A549 (cell line): ENCODE results near the gene MCU. TPM values are rescaled to one million over a fixed set of nuclear protein-coding genes. Genes with fewer than 3 reads are reported as not detected.
A peak's percentile ranks its signal among the peaks of the same experiment; 100 is the strongest.

Source experiments
- ATAC-seq, 2 experiments: fragments of 200-7000 bp in 1 of 2; fragments of >200 bp in 1 of 2; cut with Nextera tagmentation in 1 of 2; cut with Tn5 transposase in 1 of 2; 3 replicates each; pipeline versions ENCODE4 v1.8.0 to v1.9.1; 2018 to 2020; ENCODE audit warnings: mild to moderate bottlenecking in 1 of 2, moderate library complexity in 1 of 2
- CTCF ChIA-PET: fragments of 300-600 bp; sonication (Branson Sonifier 250); formaldehyde crosslinking; extraction: SDS; loops from one replicate; lab custom pipeline; 2021; ENCODE audit warnings: antibody characterized with exemption, inconsistent platforms; lab: Yijun Ruan, JAX
- POLR2A ChIA-PET: fragments of 350-600 bp; formaldehyde crosslinking; extraction: SDS; loops from one replicate; lab custom pipeline; 2021; ENCODE audit warnings: antibody characterized with exemption, inconsistent platforms; lab: Yijun Ruan, JAX
- DNase-seq, 2 experiments: peaks; one replicate each; pipeline versions ENCODE4 v3.0.0 to v3.0.0-alpha.2; 2011 to 2016; ENCODE audit warnings: low read depth in 1 of 2, low spot score in 1 of 2
- FAIRE-seq: peaks from 2 replicates; lab custom pipeline; 2011; peaks lifted over from hg19 to GRCh38; lab: Jason Lieb, UNC
- H3K27ac ChIP-seq, 2 experiments: fragments of >200 bp; sonication (Bioruptor Twin); formaldehyde crosslinking; 3 replicates each; pipeline ENCODE4 v1.5.1; 2016 to 2017
- H3K4me1 ChIP-seq: fragments of >200 bp; sonication (Bioruptor Twin); formaldehyde crosslinking; 3 replicates; pipeline ENCODE4 v1.6.1; 2016
- H3K4me2 ChIP-seq: fragments of >200 bp; sonication (Bioruptor Twin); formaldehyde crosslinking; 3 replicates; pipeline ENCODE4 v1.6.1; 2016
- H3K4me3 ChIP-seq: fragments of >200 bp; sonication (Bioruptor Twin); formaldehyde crosslinking; 3 replicates; pipeline ENCODE4 v1.5.1; 2016
- H3K9me3 ChIP-seq: fragments of >200 bp; sonication (Bioruptor Twin); formaldehyde crosslinking; 3 replicates; pipeline ENCODE4 v1.6.1; 2016
- E2F6 ChIP-seq: IDR thresholded peaks from 2 replicates; pipeline ENCODE4 v1.6.1; 2012; ENCODE audit warnings: low read depth, borderline replicate concordance
- EHMT2 ChIP-seq: fragments of 200-600 bp; sonication (generic); IDR thresholded peaks from 2 replicates; pipeline ENCODE4 v1.6.1; 2016; ENCODE audit warnings: antibody characterized with exemption, low read depth, mild to moderate bottlenecking, moderate library complexity
- FOSL2 ChIP-seq, 2 experiments: fragments of 450-650 bp in 1 of 2; fragments of >200 bp in 1 of 2; sonication (Bioruptor Twin) in 1 of 2; formaldehyde crosslinking; IDR thresholded peaks; 2 replicates each; pipeline versions ENCODE4 v1.5.0 to v1.6.1; 2016 to 2020; ENCODE audit warnings: mild to moderate bottlenecking in 1 of 2, moderate library complexity in 1 of 2
- GATA3 ChIP-seq: IDR thresholded peaks from 2 replicates; pipeline ENCODE4 v1.6.1; 2012; ENCODE audit warnings: borderline replicate concordance
- HOXB5 ChIP-seq: fragments of 250-450 bp; sonication (Bioruptor Pico); IDR thresholded peaks from 2 replicates; pipeline ENCODE4 v1.5.0; 2020; ENCODE audit warnings: mild to moderate bottlenecking, moderate library complexity
- JUNB ChIP-seq: fragments of >200 bp; sonication (Bioruptor Twin); formaldehyde crosslinking; IDR thresholded peaks from 2 replicates; pipeline ENCODE4 v1.6.1; 2016
- KDM1A ChIP-seq: fragments of 200-600 bp; sonication (generic); IDR thresholded peaks from 2 replicates; pipeline ENCODE4 v1.6.1; 2016; ENCODE audit warnings: low read depth, mild to moderate bottlenecking
- MAFK ChIP-seq: fragments of 450-650 bp; IDR thresholded peaks from 2 replicates; pipeline ENCODE4 v1.6.1; 2014; ENCODE audit not compliant: partially characterized antibody
- MAX ChIP-seq: IDR thresholded peaks from 2 replicates; pipeline ENCODE4 v1.6.1; 2012
- NFE2L2 ChIP-seq: fragments of 150-350 bp; conservative IDR thresholded peaks from 2 replicates; pipeline ENCODE4 v1.6.1; 2014; ENCODE audit warnings: low read length
- PHF8 ChIP-seq: fragments of 200-600 bp; sonication (generic); IDR thresholded peaks from 2 replicates; pipeline ENCODE4 v1.6.1; 2016; ENCODE audit warnings: low read depth, mild to moderate bottlenecking, antibody characterized with exemption, moderate library complexity, borderline replicate concordance
- POLR2AphosphoS2 ChIP-seq: conservative IDR thresholded peaks from 2 replicates; pipeline ENCODE4 v1.6.1; 2012; ENCODE audit warnings: low read length, improper control_type of control experiment, inconsistent platforms
- REST ChIP-seq: fragments of 200-600 bp; sonication (generic); IDR thresholded peaks from 2 replicates; pipeline ENCODE4 v1.6.1; 2016; ENCODE audit warnings: antibody characterized with exemption, mild to moderate bottlenecking, moderate library complexity
- RNF2 ChIP-seq: fragments of 200-600 bp; sonication (generic); IDR thresholded peaks from 2 replicates; pipeline ENCODE4 v1.6.1; 2016; ENCODE audit warnings: low read depth, mild to moderate bottlenecking, antibody characterized with exemption, moderate library complexity, borderline replicate concordance
- SREBF2 ChIP-seq: fragments of 450-650 bp; IDR thresholded peaks from 2 replicates; pipeline ENCODE4 v1.6.1; 2014; ENCODE audit warnings: mild to moderate bottlenecking, moderate library complexity
- TP53 ChIP-seq: fragments of 250-450 bp; sonication (Bioruptor Pico); IDR thresholded peaks from 2 replicates; pipeline ENCODE4 v1.5.0; 2021; ENCODE audit warnings: mild to moderate bottlenecking, moderate library complexity
- ZC3H11A ChIP-seq: fragments of 450-650 bp; IDR thresholded peaks from 2 replicates; pipeline ENCODE4 v1.6.1; 2014; ENCODE audit warnings: antibody characterized with exemption, mild to moderate bottlenecking
- ZNF302 ChIP-seq: fragments of 250-450 bp; sonication (Bioruptor Pico); IDR thresholded peaks from 2 replicates; pipeline ENCODE4 v1.9.0; 2021; ENCODE audit warnings: inconsistent platforms, mild to moderate bottlenecking, moderate library complexity
- WGBS: methylation state at CpG from one replicate; pipeline ENCODE4 v1.1.6; 2017; ENCODE audit errors: missing lambda C conversion rate; 5-methylcytosine and 5-hydroxymethylcytosine counted together
- polyA plus RNA-seq, 4 experiments: library from polyadenylated mRNA; depleted of rRNA in 3 of 4; stranded (reverse); fragments of >200 nt; fragmentation: RNase III in 1 of 4; extraction: RNeasy Plus Mini Kit Qiagen cat#74134 plus additional on column Dnase treatment in 1 of 4; gene quantifications; 2 replicates in 3 of 4; 3 replicates in 1 of 4; pipeline ENCODE4 v1.2.3, GENCODE V29; 2011 to 2017

MCU gene
- polyA plus RNA-seq, 2 of the 4 experiments (the other 2 are of a cell fraction), result 44.0 to 221 TPM

GRCh38 chr10:72855790-72856189 lies 163.8 kb downstream of the MCU start:
- no peak for TF ChIP-seq EHMT2
- TF ChIP-seq ZNF302 (CRISPR knock-in tag), result no peak
- TF ChIP-seq NFE2L2, result no peak
- no peak for TF ChIP-seq HOXB5 (CRISPR knock-in tag)
- no peak for TF ChIP-seq GATA3
- TF ChIP-seq SREBF2, result no peak
- TF ChIP-seq FOSL2 (IDR thresholded peaks at IDR 0.05), result no peak
- no peak for TF ChIP-seq FOSL2 (CRISPR knock-in tag; IDR thresholded peaks at IDR 0.05)
- no peak for TF ChIP-seq POLR2AphosphoS2
- TF ChIP-seq REST, result no peak
- TF ChIP-seq PHF8, result no peak
- TF ChIP-seq JUNB, result no peak
- TF ChIP-seq KDM1A, result no peak
- TF ChIP-seq, all 56 proteins: peak for 0
- Histone ChIP-seq H3K4me1 (no peaks in the 10 kb centered on the region), H3K27ac (no peak overlapping the region), H3K9me3 (peaks cover 20% of the 10 kb centered on the region), H3K4me3 (no peak overlapping the region), H3K4me2 (no peak overlapping the region)
- WGBS, result 80% methylated on average over 2 of the region's 2 CpGs
- ChIA-PET POLR2A (no interaction called here), CTCF (interaction anchor here (0.7 kb wide), 1 partner anchor 502 kb away, joined by 3 read pairs; no protein-coding TSS in a partner anchor)
- no peak for FAIRE-seq
- no peak for DNase-seq
- no peak for ATAC-seq

GRCh38 chr10:72858067-72858466 lies 166.1 kb downstream of the MCU start:
- TF ChIP-seq MAFK (peak; percentile 86), RNF2 (no peak)
- H3K9me3 ChIP-seq, result 0 out of 3 replicates have a peak, but pooled peaks cover 2% of the 10 kb centered on the region
- DNase-seq (no peak), ATAC-seq (no peak), FAIRE-seq (no peak)
- POLR2A ChIA-PET, result no interaction called here
- CTCF ChIA-PET, result interaction anchor here (0.8 to 1.3 kb wide), 4 partner anchors 9 to 195 kb away, joined by 3 to 4 read pairs (median 3); no protein-coding TSS in a partner anchor
- H3K4me3 ChIP-seq, result no peak overlapping the region
- no peak overlapping the region for H3K4me2 ChIP-seq
- H3K27ac ChIP-seq, result no peak overlapping the region
- no peaks in the 10 kb centered on the region for H3K4me1 ChIP-seq
- 93% methylated on average over 6 of the region's 6 CpGs for WGBS

GRCh38 chr10:72862957-72863356 lies 171.0 kb downstream of the MCU start:
- Histone ChIP-seq H3K9me3 (no peaks in the 10 kb centered on the region), H3K27ac (no peak overlapping the region), H3K4me1 (no peaks in the 10 kb centered on the region), H3K4me2 (no peak overlapping the region)
- FAIRE-seq (no peak), DNase-seq (no peak)
- WGBS, result 52% methylated on average over 2 of the region's 2 CpGs
- CTCF ChIA-PET, result no interaction called here
- POLR2A ChIA-PET, result no interaction called here
- TF ChIP-seq MAX (no peak), E2F6 (no peak), MAFK (no peak), TP53 (CRISPR knock-in tag) (no peak), ZC3H11A (no peak)
- TF ChIP-seq, all 56 proteins: peak for 0
- no peak overlapping the region for H3K4me3 ChIP-seq
- ATAC-seq, result no peak
